Body of pancreas (tissue), 4 donors: ENCODE measurements around the gene KCNQ5. TPM values are rescaled to one million over a fixed set of nuclear protein-coding genes. Genes with fewer than 3 reads are reported as not detected.

Source experiments
- ATAC-seq: fragments of 150-250 bp; one replicate; pipeline ENCODE4 v1.9.1; 2016
- DNase-seq, 4 donors: peaks; one replicate each; pipeline ENCODE4 v3.0.0-alpha.2; 2019
- H3K27ac ChIP-seq, 4 donors: fragments of 200-600 bp; sonication (generic); 1 replicate in 3 of 4; 2 replicates in 1 of 4; pipeline versions ENCODE4 v1.5.1 to v1.6.1; 2016 to 2019; ENCODE audit warnings: mild to moderate bottlenecking in 1 of 4, mixed read lengths in 1 of 4, moderate library complexity in 1 of 4
- H3K27me3 ChIP-seq, 2 donors: fragments of 200-600 bp; sonication (generic); one replicate each; pipeline ENCODE4 v1.6.0; 2016; ENCODE audit warnings: mild to moderate bottlenecking in 1 of 2
- H3K36me3 ChIP-seq, 2 donors: fragments of 200-600 bp; sonication (generic); replicated peaks in 1 of 2; 2 replicates each; pipeline ENCODE4 v1.5.1; 2016; ENCODE audit warnings: low read depth in 2 of 2; ENCODE audit not compliant: insufficient read depth in 1 of 2
- H3K4me1 ChIP-seq: fragments of 200-600 bp; sonication (generic); one replicate; pipeline ENCODE4 v1.6.0; 2016
- H3K4me3 ChIP-seq, 2 donors: fragments of 200-600 bp; sonication (generic); 1 replicate in 1 of 2; 2 replicates in 1 of 2; pipeline ENCODE4 v1.5.1; 2016 to 2019
- H3K9me3 ChIP-seq, 3 donors: fragments of 200-600 bp; sonication (generic); 1 replicate in 2 of 3; 2 replicates in 1 of 3; pipeline ENCODE4 v1.5.1; 2016
- CTCF ChIP-seq, 7 experiments: fragments of 450-650 bp in 4 of 7; fragments of 200-600 bp in 3 of 7; sonication (generic) in 3 of 7; IDR thresholded peaks; one replicate each; pipeline ENCODE4 v1.5.1; 2016 to 2019; ENCODE audit warnings: antibody characterized with exemption in 7 of 7
- POLR2A ChIP-seq, 3 donors: fragments of 450-650 bp; IDR thresholded peaks; one replicate each; pipeline ENCODE4 v1.6.1; 2016; ENCODE audit warnings: antibody characterized with exemption in 3 of 3, mild to moderate bottlenecking in 2 of 3
- WGBS, 2 donors: methylation state at CpG; one replicate each; pipeline ENCODE4 v1.1.5; 2017; 5-methylcytosine and 5-hydroxymethylcytosine counted together
- intact Hi-C: fragments of 100-400 bp; cut with DNase I; formaldehyde crosslinking; loops from one replicate; pipeline ENCODE4 v1.15.1; 2023
- total RNA-seq, 2 donors: library from RNA; depleted of rRNA; stranded (reverse); fragments of >200 nt; gene quantifications; one replicate each; pipeline ENCODE4 v1.1.0, GENCODE V29; 2016

Gene KCNQ5
- total RNA-seq, 2 donors from 2014 or later, result 1.0 to 1.6 TPM

GRCh38 chr6:73176057-73176456 is 554.2 kb downstream of the KCNQ5 start:
- TF ChIP-seq CTCF (IDR thresholded peaks at IDR 0.05), result no peak
- TF ChIP-seq POLR2A (IDR thresholded peaks at IDR 0.05), result no peak
- 64 to 67% methylated on average over 6 of the region's 6 CpGs for WGBS, 2 donors
- Histone ChIP-seq H3K27ac (no peak overlapping the region), H3K36me3 (no peaks in the 10 kb centered on the region), H3K4me3 (no peak overlapping the region), H3K27me3 (no peaks in the 10 kb centered on the region), H3K9me3 (no peaks in the 10 kb centered on the region), H3K4me1 (peaks cover 4% of the 10 kb centered on the region)
- intact Hi-C loops, result no loop called here
- DNase-seq (no peak), ATAC-seq (no peak)

DNA sequence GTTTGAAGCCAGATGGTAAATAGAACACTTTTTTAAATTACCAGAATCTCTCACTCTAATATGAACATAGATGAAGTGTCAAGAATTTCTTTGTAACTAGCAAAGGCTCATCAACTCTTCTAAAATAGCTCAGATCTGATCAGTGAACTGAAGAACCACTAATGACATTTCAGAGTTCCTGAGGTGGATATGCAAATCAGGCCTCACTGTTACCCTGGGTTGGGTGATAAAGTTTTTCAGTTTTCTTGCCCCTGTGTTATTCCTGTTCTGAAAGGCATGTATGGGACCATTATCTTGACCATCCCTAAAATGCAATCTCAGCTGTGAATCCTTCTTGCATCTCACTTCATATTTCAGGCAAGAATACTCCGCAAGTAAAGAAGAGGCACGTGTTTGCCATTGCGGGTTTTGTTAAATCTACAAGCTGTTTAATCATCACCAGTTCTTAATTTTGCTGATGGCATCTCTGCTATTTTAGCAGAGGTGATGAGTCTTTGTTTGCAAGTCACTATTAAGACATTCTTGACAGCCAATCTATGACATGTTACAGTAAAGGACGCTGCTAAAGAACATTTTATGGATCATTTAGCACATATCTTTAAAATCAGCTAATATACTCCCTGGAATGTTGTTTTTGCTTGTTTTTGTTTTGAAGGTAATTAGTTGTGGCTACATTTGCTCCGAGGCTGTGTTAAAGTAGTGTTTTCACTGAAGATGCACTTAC is 555.5 kb downstream of the KCNQ5 start:
- WGBS, 2 donors, result 53 to 62% methylated on average over 5 of the region's 5 CpGs
- intact Hi-C loops, result no loop called here
- no peak for DNase-seq
- Histone ChIP-seq H3K27me3 (no peaks in the 10 kb centered on the region), H3K36me3 (no peaks in the 10 kb centered on the region), H3K4me1 (peaks cover 4% of the 10 kb centered on the region), H3K9me3 (no peaks in the 10 kb centered on the region), H3K27ac (no peak overlapping the region), H3K4me3 (no peak overlapping the region)
- ATAC-seq, result no peak
- TF ChIP-seq POLR2A (IDR thresholded peaks at IDR 0.05) (no peak), CTCF (IDR thresholded peaks at IDR 0.05) (no peak)

DNA sequence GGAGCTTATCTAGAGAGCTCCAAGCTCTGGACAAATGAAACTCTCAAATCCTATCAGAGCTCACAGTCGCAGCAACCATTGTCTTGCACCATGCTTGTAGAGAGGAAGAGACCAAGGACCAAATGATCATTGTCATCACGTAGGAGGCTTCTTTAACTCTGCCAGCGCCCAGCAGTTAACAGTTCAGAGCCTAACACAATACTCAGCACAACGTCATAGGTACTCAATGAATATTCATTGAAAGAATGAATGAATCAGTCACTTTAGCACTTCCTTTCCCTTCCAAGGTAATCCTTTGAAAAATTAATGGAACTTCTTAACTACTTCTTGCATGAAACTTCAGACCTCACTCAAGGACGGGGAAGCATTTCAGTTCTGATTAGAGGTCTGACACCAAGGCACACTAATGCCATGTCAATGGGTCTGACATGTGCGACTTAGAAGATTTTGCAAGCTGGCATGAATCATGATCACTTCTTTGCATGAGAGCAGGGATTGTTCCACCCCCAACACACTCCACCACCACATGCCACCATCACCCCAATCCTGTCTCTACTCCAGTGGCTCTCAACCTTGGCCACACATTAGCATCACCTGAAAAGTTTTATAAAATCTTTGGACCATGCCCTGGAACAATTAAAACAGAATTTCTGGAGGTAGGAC is 558.3 kb downstream of the KCNQ5 start:
- DNase-seq, result no peak
- Histone ChIP-seq H3K9me3 (no peaks in the 10 kb centered on the region), H3K4me3 (no peak overlapping the region), H3K4me1 (peaks cover 4% of the 10 kb centered on the region), H3K27ac (no peak overlapping the region), H3K36me3 (no peaks in the 10 kb centered on the region), H3K27me3 (no peaks in the 10 kb centered on the region)
- intact Hi-C loops, result no loop called here
- ATAC-seq, result peak; percentile 9
- TF ChIP-seq CTCF (IDR thresholded peaks at IDR 0.05), result no peak
- no peak for TF ChIP-seq POLR2A (IDR thresholded peaks at IDR 0.05)
- WGBS, 2 donors, result 51 to 68% methylated on average over 6 of the region's 6 CpGs

DNA sequence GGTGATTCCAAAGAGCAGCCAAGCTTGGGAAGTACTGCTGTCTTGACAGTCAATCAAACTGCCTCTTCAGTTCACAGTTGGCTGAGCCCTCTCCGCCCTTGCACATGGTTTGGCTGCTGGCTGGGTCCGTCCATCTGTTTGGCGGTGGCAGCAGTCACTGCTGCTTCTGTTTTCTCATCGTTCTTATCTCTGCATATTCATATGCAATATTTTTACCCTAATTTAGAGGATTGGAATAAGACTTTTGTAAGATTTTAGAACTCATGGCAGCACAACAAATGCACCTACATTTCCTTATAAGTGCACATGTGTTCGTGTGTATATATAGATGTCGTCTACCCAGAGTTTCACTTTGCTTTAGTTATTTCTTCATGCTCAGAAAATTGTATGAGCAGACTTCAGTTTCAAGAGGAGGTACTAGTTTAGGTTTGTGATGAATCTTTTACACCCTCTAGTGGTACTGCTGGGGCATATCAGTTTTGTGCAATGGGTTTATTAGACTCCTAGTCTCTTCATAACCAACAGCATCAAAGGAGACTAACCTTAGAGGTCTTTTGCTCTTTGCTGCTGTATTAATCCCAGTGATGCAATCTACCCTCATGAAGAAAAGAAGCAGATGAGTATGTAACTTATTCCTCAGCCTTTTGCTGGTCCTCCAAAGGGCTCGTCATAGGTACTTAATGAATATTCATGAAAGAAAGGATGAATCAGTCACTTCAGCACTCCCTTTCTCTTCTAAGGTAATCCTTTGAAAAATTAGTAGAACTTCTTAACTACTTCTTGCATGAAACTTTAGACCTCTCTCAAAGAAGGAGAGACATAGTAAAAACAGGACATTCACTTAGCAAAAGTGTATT is 559.1 kb downstream of the KCNQ5 start:
- intact Hi-C loops, result no loop called here
- WGBS, 2 donors, result 7 to 11% methylated on average over 7 of the region's 7 CpGs

More for the DNA sequence above, 559.1 kb downstream of the KCNQ5 start:
- H3K27ac ChIP-seq, result no peak overlapping the region
- no peaks in the 10 kb centered on the region for H3K27me3 ChIP-seq
- peaks cover 4% of the 10 kb centered on the region for H3K4me1 ChIP-seq
- no peak overlapping the region for H3K4me3 ChIP-seq
- DNase-seq (peak in 3 of 4 donors; percentile 21 to 38 (median 23)), ATAC-seq (peak; percentile 92)
- no peak for TF ChIP-seq POLR2A (IDR thresholded peaks at IDR 0.05)
- TF ChIP-seq CTCF (IDR thresholded peaks at IDR 0.05), result peak; percentile 47 to 86 (median 75)
- no peaks in the 10 kb centered on the region for H3K9me3 ChIP-seq
- H3K36me3 ChIP-seq, result no peaks in the 10 kb centered on the region
